Astrocyte (in vitro differentiated cells and primary cell): Measurements from ENCODE around the gene SCRN1. TPM values are rescaled to one million over a fixed set of nuclear protein-coding genes. Genes with fewer than 3 reads are reported as not detected.

ENCODE experiments used
- DNase-seq: peaks from one replicate; pipeline ENCODE4 v3.0.0-alpha.2; 2010; ENCODE audit warnings: low read depth
- FAIRE-seq: peaks from 2 replicates; lab custom pipeline; 2011; peaks lifted over from hg19 to GRCh38; lab: Jason Lieb, UNC
- H2AFZ ChIP-seq: 2 replicates; pipeline ENCODE4 v1.6.0; 2012; ENCODE audit warnings: low read depth, low read length, inconsistent platforms
- H3K27ac ChIP-seq: 2 replicates; pipeline ENCODE4 v1.5.1; 2011; ENCODE audit warnings: low read depth, low read length, inconsistent platforms
- H3K27me3 ChIP-seq: 2 replicates; pipeline ENCODE4 v1.6.0; 2011; ENCODE audit warnings: low read length, inconsistent platforms; ENCODE audit not compliant: insufficient read depth
- H3K36me3 ChIP-seq: 2 replicates; pipeline ENCODE4 v1.5.1; 2011; ENCODE audit warnings: low read length, inconsistent platforms; ENCODE audit not compliant: insufficient read depth
- H3K4me1 ChIP-seq: 2 replicates; pipeline ENCODE4 v1.5.1; 2011; ENCODE audit warnings: low read length, inconsistent platforms; ENCODE audit not compliant: insufficient read depth
- H3K4me2 ChIP-seq: 2 replicates; pipeline ENCODE4 v1.6.0; 2012; ENCODE audit warnings: low read length, inconsistent platforms
- H3K4me3 ChIP-seq: 2 replicates; pipeline ENCODE4 v1.5.1; 2011; ENCODE audit warnings: low read depth, mild to moderate bottlenecking, low read length, inconsistent platforms; ENCODE audit not compliant: insufficient read depth
- H3K79me2 ChIP-seq: 2 replicates; pipeline ENCODE4 v1.6.0; 2012; ENCODE audit warnings: mild to moderate bottlenecking, low read length, inconsistent platforms; ENCODE audit not compliant: insufficient read depth
- H3K9ac ChIP-seq: 2 replicates; pipeline ENCODE4 v1.6.0; 2012; ENCODE audit warnings: mild to moderate bottlenecking, low read length, inconsistent platforms
- H3K9me3 ChIP-seq: 2 replicates; pipeline ENCODE4 v1.5.1; 2012; ENCODE audit warnings: low read depth, mild to moderate bottlenecking, low read length, inconsistent platforms; ENCODE audit not compliant: insufficient read depth
- H4K20me1 ChIP-seq: 2 replicates; pipeline ENCODE4 v1.6.0; 2012; ENCODE audit warnings: low read length, inconsistent platforms; ENCODE audit not compliant: insufficient read depth
- H3K27ac Mint-ChIP-seq: one replicate; pipeline ENCODE4 v1.8.0; 2021; ENCODE audit warnings: mild to moderate bottlenecking, mixed read lengths; ENCODE audit not compliant: unreplicated experiment
- H3K27me3 Mint-ChIP-seq: one replicate; pipeline ENCODE4 v1.8.0; 2021; ENCODE audit warnings: low read depth, mixed read lengths; ENCODE audit not compliant: unreplicated experiment
- H3K36me3 Mint-ChIP-seq: one replicate; pipeline ENCODE4 v1.8.0; 2021; ENCODE audit warnings: low read depth, mixed read lengths; ENCODE audit not compliant: unreplicated experiment
- H3K4me1 Mint-ChIP-seq: one replicate; pipeline ENCODE4 v1.8.0; 2021; ENCODE audit warnings: low read depth, mixed read lengths; ENCODE audit not compliant: unreplicated experiment
- H3K4me3 Mint-ChIP-seq: one replicate; pipeline ENCODE4 v1.8.0; 2021; ENCODE audit warnings: mild to moderate bottlenecking, moderate library complexity, mixed read lengths; ENCODE audit not compliant: unreplicated experiment
- H3K9me3 Mint-ChIP-seq: one replicate; pipeline ENCODE4 v1.8.0; 2021; ENCODE audit warnings: mild to moderate bottlenecking, mixed read lengths; ENCODE audit not compliant: unreplicated experiment
- CTCF ChIP-seq: IDR thresholded peaks from 2 replicates; pipeline ENCODE4 v1.5.1; 2011; ENCODE audit warnings: low read depth, mild to moderate bottlenecking, inconsistent platforms, low read length, moderate library complexity; ENCODE audit not compliant: insufficient read depth
- EZH2 ChIP-seq: IDR thresholded peaks from 2 replicates; pipeline ENCODE4 v1.6.1; 2012; ENCODE audit warnings: mild to moderate bottlenecking, low read length, inconsistent platforms; ENCODE audit not compliant: insufficient read depth
- total RNA-seq: library from RNA; stranded (reverse); gene quantifications from 2 replicates; pipeline ENCODE4 v1.2.1, GENCODE V29; 2021

The SCRN1 gene
- total RNA-seq, 1 donor from 2014 or later = 116 TPM

GRCh38 chr7:29993140-29993539 lies 3.5 kb upstream of the SCRN1 start:
- Histone ChIP-seq H3K36me3 (no peaks in the 10 kb centered on the region), H3K27me3 (no peaks in the 10 kb centered on the region), H3K9ac (no peak overlapping the region), H3K4me1 (peaks cover 4% of the 10 kb centered on the region), H3K27ac (no peak overlapping the region), H3K4me3 (no peak overlapping the region), H3K9me3 (peaks cover 6% of the 10 kb centered on the region), H2AFZ (no peak overlapping the region), H3K79me2 (peaks cover 18% of the 10 kb centered on the region), H4K20me1 (no peaks in the 10 kb centered on the region), H3K4me2 (no peak overlapping the region)
- no peak overlapping the region for H3K27ac Mint-ChIP-seq
- FAIRE-seq (no peak), DNase-seq (no peak)
- no peaks in the 10 kb centered on the region for H3K27me3 Mint-ChIP-seq
- TF ChIP-seq EZH2 = no peak
- TF ChIP-seq CTCF = no peak
- peaks cover 9% of the 10 kb centered on the region for H3K9me3 Mint-ChIP-seq
- no peaks in the 10 kb centered on the region for H3K36me3 Mint-ChIP-seq
- no peaks in the 10 kb centered on the region for H3K4me1 Mint-ChIP-seq
- H3K4me3 Mint-ChIP-seq = no peak overlapping the region

GRCh38 chr7:29991937-29992336 lies 2.3 kb upstream of the SCRN1 start:
- Histone ChIP-seq H3K4me3 (no peak overlapping the region), H3K27me3 (no peaks in the 10 kb centered on the region), H3K4me2 (no peak overlapping the region), H2AFZ (no peak overlapping the region), H3K79me2 (peaks cover 27% of the 10 kb centered on the region), H3K27ac (no peak overlapping the region), H3K36me3 (no peaks in the 10 kb centered on the region), H4K20me1 (no peaks in the 10 kb centered on the region), H3K9me3 (peaks cover 6% of the 10 kb centered on the region), H3K4me1 (peaks cover 16% of the 10 kb centered on the region), H3K9ac (no peak overlapping the region)
- FAIRE-seq = no peak
- TF ChIP-seq CTCF (no peak), EZH2 (no peak)
- peaks cover 8% of the 10 kb centered on the region for H3K4me1 Mint-ChIP-seq
- peaks cover 6% of the 10 kb centered on the region for H3K9me3 Mint-ChIP-seq
- H3K36me3 Mint-ChIP-seq = peaks cover 1% of the 10 kb centered on the region
- H3K4me3 Mint-ChIP-seq = no peak overlapping the region
- H3K27me3 Mint-ChIP-seq = no peaks in the 10 kb centered on the region
- no peak for DNase-seq
- H3K27ac Mint-ChIP-seq = no peak overlapping the region

GRCh38 chr7:29990931-29991330 lies 1.3 kb upstream of the SCRN1 start:
- Histone ChIP-seq H3K4me3 (no peak overlapping the region), H3K4me2 (no peak overlapping the region), H4K20me1 (peaks cover under 1% of the 10 kb centered on the region), H3K36me3 (no peaks in the 10 kb centered on the region), H3K79me2 (peaks cover 36% of the 10 kb centered on the region), H3K27me3 (no peaks in the 10 kb centered on the region), H3K27ac (no peak overlapping the region), H3K4me1 (peaks cover 17% of the 10 kb centered on the region), H3K9ac (no peak overlapping the region), H3K9me3 (no peaks in the 10 kb centered on the region), H2AFZ (no peak overlapping the region)
- Mint-ChIP-seq H3K27me3 (no peaks in the 10 kb centered on the region), H3K27ac (no peak overlapping the region), H3K4me3 (peak overlapping the region; percentile 88), H3K9me3 (no peaks in the 10 kb centered on the region), H3K36me3 (peaks cover 1% of the 10 kb centered on the region), H3K4me1 (peaks cover 11% of the 10 kb centered on the region)
- no peak for DNase-seq
- no peak for FAIRE-seq
- TF ChIP-seq EZH2 = no peak
- no peak for TF ChIP-seq CTCF
